ENCODE data around the gene IRF2. TPM values are rescaled to one million over a fixed set of nuclear protein-coding genes. Genes with fewer than 3 reads are reported as not detected.

The IRF2 gene
- total and polyA plus RNA-seq, 2 of the 8 experiments (the other 6 are each of a cell fraction or from before 2014, with no cell fraction given), result 13.8 to 17.0 TPM

DNA sequence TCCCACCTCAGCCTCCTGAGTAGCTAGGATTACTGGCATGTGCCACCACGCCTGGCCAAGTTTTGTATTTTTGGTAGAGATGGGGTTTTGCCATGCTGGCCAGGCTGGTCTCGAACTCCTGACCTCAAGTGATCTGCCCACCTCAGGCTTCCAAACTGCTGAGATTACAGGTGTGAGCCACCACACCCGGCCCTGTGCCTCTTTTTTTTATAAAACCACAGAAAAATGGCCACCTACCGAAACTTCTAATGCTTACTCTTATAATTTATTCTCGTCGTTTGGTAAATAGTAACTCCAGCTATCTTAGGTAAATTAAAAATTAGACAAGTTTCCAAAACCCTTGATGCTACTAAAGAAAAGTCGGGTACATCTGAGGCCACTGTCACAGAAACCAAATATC, 54.4 kb downstream of the IRF2 start (continued):
- TF ChIP-seq POLR2AphosphoS5 (IDR thresholded peaks at IDR 0.05; ENCODE audit: low read depth, low read length), result no peak
